Fibroblast of villous mesenchyme (primary cell): ENCODE data around the gene YJU2. TPM values are rescaled to one million over a fixed set of nuclear protein-coding genes. Genes with fewer than 3 reads are reported as not detected.

Experiments
- DNase-seq: peaks from one replicate; pipeline ENCODE4 v3.0.0-alpha.2; 2010; ENCODE audit warnings: low read depth
- H3K4me3 ChIP-seq: 2 replicates; pipeline ENCODE4 v1.5.1; 2011; ENCODE audit warnings: low read depth, mild to moderate bottlenecking, low read length
- CTCF ChIP-seq: IDR thresholded peaks from 2 replicates; pipeline ENCODE4 v1.5.1; 2012; ENCODE audit warnings: low read depth, mild to moderate bottlenecking, low read length; ENCODE audit not compliant: insufficient read depth
- total RNA-seq: library from RNA; depleted of rRNA; stranded (reverse); fragments of >200 nt; gene quantifications from 2 replicates; pipeline ENCODE4 v1.2.3, GENCODE V29; 2012

Gene YJU2
- total RNA-seq, 1 donor: 13.0 TPM

- peak; percentile 26 for DNase-seq
- no peak for TF ChIP-seq CTCF
- H3K4me3 ChIP-seq: no peak overlapping the region
Observed at GRCh38 chr19:4295972-4296771, 49.3 kb downstream of the YJU2 start.

DNA sequence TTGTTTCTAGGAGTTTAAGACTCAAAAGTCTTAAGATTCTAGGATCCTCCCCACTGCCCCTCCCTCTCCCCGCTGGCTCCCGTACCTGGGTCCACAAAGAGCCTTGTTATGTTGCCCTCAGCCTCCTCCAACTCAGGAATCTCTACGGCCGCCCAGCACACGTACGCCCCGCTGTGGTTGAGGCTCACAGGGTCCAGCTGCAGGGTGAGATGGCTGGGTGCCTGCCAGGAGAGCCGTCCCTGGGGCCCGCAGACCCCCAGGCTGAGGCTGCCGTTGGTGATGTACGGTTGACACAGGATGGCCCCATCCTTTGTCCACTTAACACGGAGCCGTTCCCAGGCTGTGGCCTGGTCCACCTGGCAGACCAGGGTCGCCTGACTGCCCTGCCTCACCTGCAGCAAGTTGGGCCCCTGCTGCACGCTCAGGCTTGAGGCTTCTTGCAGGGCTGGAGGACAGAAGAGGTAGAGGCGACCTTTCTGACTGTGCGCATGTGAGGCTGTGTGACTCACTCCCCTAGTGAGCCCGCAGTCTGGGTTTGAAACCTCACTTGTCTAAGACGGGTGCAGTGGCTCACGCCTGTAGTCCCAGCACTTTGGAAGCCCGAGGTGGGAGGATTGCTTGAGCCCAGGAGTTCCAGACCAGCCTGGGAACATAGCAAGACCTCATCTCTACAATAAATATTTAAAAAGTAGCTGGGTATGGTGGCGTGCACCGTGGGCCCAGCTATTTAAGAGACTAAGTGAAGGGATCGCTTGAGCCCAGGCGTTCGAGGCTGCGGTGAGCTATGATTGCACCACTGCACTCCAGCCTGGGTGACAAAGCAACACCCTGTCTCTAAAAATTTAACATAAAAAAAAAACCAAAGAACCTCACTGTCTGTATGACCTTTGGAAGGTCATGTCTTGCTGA lies 51.3 kb downstream of the YJU2 start:
- TF ChIP-seq CTCF: no peak
- H3K4me3 ChIP-seq: no peak overlapping the region
- no peak for DNase-seq

GRCh38 chr19:4298810-4299550 lies 52.1 kb downstream of the YJU2 start:
- DNase-seq: no peak
- TF ChIP-seq CTCF: no peak
- no peak overlapping the region for H3K4me3 ChIP-seq

- no peak overlapping the region for H3K4me3 ChIP-seq
- no peak for TF ChIP-seq CTCF
- no peak for DNase-seq
Observed at GRCh38 chr19:4300589-4300988, 53.7 kb downstream of the YJU2 start.

- DNase-seq: no peak
- H3K4me3 ChIP-seq: no peak overlapping the region
- no peak for TF ChIP-seq CTCF
Observed at GRCh38 chr19:4301590-4302242, 54.8 kb downstream of the YJU2 start.

DNA sequence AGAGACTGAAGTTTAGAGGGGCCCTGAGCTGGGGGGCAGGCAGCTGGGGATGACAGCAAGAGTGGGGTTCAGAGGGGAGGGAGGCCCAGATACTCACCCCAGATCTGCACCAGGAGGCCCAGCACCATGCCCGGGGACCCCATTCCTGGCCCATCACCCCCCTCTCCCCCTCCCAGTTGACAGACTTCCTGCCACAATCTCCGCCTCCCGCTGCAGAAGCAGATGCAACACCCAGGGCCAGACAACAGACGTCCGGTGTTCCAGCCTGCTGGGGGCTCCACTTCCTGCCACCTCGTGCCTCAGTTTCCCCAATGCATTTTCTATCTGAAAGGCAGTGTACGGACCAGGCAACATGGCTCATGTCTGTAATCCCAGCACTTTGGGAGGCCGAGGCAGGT lies 55.4 kb downstream of the YJU2 start, which contains the start of gene TMIGD2:
Gene TMIGD2, minus strand, starts transcription at position 147 of the 398 bp plus-strand sequence. Its CDS starts 4 bp downstream, at position 143.
- DNase-seq: no peak
- no peak for TF ChIP-seq CTCF
- H3K4me3 ChIP-seq: no peak within 1 kb of the TSS
